GM20431 (cell line): ENCODE measurements around the gene KRTDAP.

Experiments
- in situ Hi-C: fragments of 300-500 bp; cut with MseI, MboI; formaldehyde crosslinking; loops from one replicate; pipeline ENCODE4 v1.15.0; 2020; ENCODE audit warnings: low sequenced_read_pairs; ENCODE audit not compliant: unreplicated experiment

Gene KRTDAP, protein sequence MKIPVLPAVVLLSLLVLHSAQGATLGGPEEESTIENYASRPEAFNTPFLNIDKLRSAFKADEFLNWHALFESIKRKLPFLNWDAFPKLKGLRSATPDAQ

DNA sequence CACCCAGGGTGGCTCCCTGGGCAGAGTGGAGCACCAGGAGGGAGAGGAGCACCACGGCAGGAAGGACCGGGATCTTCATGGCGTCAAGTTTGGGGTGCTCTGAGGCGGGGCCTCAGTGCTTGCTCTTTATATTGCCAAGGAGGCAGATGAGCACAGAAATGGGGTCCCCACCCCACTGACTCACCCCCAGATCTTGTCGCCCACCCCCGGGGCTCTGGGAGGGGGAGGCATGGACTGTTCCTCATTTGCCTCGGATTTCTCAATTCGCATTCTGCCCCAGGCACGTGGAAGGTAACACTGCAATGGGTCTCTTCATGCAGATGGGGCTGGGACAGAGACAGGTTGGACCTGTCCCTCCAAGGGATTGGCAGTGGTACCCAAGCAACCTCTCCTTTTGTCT is at the start of gene KRTDAP:
KRTDAP (minus strand) TSS at position 101 of the 400 bp plus-strand sequence; CDS start at position 79, 22 bp downstream.
- in situ Hi-C loops = no loop called here

DNA sequence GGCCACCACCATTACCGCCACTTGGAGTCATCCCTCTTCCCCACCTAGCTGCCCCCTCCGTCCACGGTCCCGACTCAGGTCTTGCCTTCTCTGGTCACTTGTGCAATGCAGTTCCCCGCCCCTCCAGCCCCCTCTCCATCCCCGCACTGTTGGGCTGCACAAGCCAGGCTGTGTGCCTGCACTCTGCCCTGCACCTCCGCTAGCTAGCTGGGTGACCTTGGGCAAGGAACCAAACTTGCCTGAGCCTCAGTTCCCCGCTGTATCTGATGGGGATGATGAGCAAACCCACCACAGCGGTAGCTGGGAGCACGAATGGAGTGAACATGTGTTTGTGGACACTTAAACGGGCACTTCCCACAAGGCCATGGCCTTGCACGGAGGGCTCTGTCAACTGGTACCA is 49.6 kb upstream of the KRTDAP start:
- in situ Hi-C loops = no loop called here

DNA sequence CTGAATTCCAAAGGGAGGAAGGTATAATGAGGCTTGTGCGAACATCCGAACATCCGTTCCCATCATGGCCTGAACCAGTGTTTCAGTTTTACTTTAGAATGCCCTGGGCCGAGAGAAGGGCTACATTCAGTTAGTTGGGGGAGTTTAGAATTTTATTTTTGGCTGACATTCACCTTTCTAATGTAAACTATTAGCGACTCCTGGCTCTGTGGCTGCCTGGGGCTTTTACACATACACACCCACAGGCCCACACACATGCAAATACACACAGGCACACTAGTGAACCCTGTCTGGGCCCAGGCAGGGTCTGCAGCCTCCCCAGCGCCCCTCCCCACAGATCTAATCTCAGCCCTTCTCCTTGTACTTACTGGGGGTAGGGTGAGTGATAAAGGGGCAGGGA is 49.0 kb upstream of the KRTDAP start:
- in situ Hi-C loops = no loop called here

DNA sequence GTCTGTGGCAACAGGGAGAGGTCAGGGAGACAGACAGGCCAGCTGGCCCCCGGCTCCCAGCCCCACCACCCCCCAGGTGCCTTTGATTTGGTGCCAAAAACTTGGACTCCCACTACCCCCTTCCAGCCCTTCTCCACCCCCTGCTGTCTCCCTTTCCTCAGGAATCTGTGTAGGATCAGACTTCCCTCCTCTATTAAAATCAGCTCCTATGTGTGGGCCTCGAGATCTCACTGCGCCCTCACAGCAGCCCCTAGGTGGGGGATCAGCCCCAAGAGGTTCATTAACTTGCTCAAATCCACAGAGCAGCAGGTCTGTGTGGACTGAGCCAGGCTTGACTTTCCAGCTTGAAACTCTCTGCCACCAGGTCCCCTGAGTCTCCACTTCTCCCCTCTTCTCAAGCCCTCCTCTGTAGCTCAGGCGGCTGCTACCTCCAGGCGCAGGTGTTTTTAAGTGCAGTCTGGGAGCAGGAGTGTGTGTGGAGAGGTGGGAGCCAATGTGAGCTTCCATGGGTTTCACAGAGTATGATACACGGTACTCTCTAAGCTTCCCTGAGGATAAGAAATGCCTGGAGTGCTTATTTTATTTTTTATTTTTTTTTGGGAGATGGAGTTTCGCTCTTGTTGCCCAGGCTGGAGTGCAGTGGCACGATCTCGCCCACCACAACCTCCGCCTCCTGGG is 44.7 kb upstream of the KRTDAP start:
- in situ Hi-C loops = no loop called here

DNA sequence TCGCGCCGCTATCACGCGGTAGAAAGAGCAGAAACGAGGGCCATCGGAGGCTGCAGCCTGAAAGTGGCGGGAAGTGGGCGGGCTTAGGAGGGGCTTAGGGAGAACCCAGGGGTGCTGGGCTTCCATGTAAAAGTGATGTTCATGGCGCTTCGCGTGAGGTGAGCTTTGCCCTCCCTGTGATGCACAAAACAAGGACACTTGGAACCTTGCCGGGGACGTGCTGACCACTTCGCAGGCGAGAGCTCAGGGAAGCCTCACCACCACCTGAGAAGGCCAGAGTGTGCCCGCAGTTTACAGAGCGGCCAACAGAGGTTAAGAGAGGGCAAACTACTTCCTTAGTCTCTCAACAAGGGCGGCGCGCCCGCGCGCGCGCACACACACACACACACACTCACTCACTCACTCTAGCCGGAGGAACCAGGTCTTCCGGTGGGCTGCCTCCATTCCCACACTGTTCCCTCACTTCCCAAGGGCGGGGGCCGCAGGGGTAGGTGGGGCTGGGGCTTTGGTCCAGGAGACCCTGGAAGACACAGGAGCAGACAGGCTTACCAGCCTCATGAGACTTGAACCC is 43.6 kb upstream of the KRTDAP start:
- in situ Hi-C loops = no loop called here

GRCh38 chr19:35533201-35533821 is 43.0 kb upstream of the KRTDAP start, which contains the start of gene GAPDHS:
Gene GAPDHS, plus strand, starts transcription at chr19:35533456. Its CDS starts 72 bp downstream, at chr19:35533528.
- in situ Hi-C loops = no loop called here

DNA sequence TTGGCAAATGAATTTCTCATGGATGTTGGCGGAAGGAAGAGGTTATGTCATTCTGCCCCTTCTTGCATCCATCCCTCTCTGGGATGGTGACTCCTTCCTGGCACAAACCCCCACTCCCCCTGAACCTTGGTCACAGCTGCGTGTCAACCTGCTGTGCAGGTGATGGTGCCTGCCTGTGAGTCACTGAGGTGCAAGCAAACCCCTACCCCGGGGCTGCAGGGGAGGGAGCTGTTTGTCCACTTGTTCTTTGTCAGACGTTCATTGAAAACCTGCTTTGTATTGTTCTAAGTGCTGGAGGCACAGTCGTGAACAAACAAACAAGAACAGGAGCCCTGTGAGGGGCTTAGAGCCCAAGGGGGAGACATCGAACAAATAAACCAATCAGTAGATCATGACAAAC is 41.0 kb upstream of the KRTDAP start:
- in situ Hi-C loops = no loop called here

GRCh38 chr19:35529241-35530218 is 39.3 kb upstream of the KRTDAP start:
- in situ Hi-C loops = no loop called here

GRCh38 chr19:35528218-35529038 is 38.2 kb upstream of the KRTDAP start, which contains the start of gene SBSN:
Gene SBSN, minus strand, starts transcription at chr19:35528311. Its CDS starts 30 bp downstream, at chr19:35528281.
- in situ Hi-C loops = no loop called here

- in situ Hi-C loops = no loop called here
These were observed 35.6 kb upstream of the KRTDAP start for GRCh38 chr19:35525873-35526272.

DNA sequence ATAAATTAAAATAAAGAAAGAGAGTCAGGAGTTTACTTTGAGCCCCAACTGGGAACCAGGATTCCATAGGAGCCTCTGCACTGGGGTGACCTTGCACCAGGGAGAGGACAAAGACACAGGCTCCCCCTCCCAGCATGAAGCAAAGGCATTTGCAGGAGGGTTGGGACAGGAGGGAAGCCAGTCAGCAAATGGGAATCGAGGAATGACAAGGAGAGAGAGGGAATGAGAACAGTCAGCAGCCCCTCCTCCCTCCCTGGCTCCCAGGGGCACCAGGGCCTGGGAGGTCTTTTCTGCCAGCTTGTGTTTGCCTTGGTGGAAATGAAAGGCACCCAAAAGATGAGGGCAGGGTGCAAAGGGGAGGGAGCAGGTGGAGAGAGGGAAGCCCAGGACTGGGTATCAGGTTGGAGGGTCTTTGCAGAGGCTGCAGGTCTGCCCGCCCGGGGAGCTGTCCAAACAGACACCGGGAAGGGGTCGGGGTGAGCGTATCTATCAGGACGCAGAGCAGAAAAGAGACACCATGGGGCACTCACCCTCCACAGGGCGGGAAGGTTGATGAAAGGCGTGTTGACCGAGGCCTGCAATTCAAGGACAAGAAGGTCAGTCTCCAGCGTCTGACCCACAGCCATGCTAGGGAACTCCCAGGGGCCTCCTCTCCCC is 34.0 kb upstream of the KRTDAP start:
- in situ Hi-C loops = no loop called here

- in situ Hi-C loops = no loop called here
These were observed 32.6 kb upstream of the KRTDAP start for GRCh38 chr19:35522745-35523327.

DNA sequence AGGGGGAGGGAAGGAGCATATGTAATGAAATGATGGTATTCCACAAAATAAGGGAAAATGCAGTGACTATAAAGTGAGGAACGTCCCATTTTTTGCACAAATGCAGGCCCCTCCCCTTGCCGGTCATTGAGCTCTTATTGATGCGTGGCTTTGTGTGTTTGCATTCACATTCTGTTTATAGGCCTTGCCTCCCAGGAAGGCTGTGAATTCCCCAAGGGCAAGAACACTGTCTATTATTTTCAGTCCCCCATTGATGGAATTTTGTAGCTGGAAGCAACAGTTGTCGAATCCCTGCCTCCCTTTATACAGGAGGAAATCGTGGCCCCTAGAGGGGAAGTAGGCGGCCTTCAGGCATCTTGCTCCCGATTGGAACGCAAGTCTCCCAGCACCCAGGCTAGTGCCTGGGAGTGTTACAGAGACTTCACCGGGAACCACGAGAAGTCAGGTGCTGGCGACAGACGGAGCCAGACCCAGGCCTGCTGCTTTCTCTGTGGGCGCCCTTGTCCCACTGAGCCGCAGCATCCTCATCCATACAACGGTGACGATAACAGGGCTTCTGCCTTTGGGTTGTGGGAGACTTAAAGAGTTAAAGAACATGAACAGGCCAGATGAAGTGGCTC is 31.0 kb upstream of the KRTDAP start:
- in situ Hi-C loops = no loop called here

- in situ Hi-C loops = no loop called here
These were observed 29.0 kb upstream of the KRTDAP start for GRCh38 chr19:35519291-35519690.

GRCh38 chr19:35518313-35518712 is 28.0 kb upstream of the KRTDAP start:
- in situ Hi-C loops = no loop called here

GRCh38 chr19:35517342-35517741 is 27.1 kb upstream of the KRTDAP start:
- in situ Hi-C loops = no loop called here

DNA sequence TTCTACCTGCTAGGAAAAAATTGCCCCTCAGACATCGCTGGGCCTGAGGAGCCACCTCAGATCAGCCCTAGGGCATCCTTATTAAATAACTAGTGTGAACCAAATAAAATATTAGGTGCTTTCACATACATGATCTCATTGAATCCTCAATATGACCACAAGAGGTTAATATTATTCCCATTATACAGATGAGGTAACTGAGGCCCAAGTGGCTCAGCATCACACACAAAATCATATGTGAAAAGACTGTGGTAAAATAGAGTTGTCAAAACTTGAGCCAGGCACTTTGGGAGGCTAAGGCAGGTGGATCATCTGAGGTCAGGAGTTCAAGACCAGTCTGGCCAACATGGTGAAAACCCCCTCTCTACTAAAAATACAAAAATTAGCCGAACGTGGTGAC is 26.0 kb upstream of the KRTDAP start:
- in situ Hi-C loops = no loop called here

DNA sequence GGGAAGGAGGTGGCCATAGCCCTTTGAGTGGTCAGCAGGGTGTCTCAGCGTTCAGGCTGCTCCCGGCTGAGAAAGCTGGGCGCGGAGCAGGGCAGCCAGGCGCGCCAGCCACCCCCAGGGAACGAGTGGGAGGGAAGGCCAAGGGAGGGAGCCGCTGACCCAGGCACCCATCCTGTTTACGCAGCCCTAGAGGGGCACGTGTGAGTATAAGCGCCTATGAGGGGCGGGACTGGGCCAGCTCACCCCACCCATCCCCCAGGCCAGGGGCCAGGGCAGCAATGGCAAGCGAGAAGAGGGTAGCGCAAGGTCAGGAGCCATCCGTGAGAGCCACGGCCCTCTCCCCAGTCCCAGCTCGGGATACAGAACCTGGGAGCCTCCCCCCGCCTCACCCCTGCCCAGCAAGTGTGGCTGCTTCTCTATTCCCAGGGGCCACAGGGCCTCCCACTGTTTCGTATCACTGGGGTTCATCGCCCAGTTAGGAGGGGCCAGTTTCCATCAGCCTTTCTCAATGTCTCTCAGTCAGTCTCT is 24.1 kb upstream of the KRTDAP start:
- in situ Hi-C loops = no loop called here
